Endothelial cell of umbilical vein (primary cell): ENCODE data around the gene TIMELESS. TPM values are rescaled to one million over a fixed set of nuclear protein-coding genes. Genes with fewer than 3 reads are reported as not detected.
"Not testable (repeated sequence)": the region's sequence is repeated elsewhere in the genome, so short reads cannot be mapped to it uniquely, and the experiment has no call there.

Source experiments
- BruUV-seq: library from RNA; stranded (reverse); fragments of 400-500 nt; replicated peaks from 2 replicates; lab custom pipeline; 2021; lab: Mats Ljungman, UMichigan
- CTCF ChIA-PET: fragments of 300-600, 350-600 bp; sonication (Branson Sonifier 250); formaldehyde crosslinking; loops from one replicate; lab custom pipeline; 2021; ENCODE audit warnings: antibody characterized with exemption, inconsistent platforms; lab: Charles Lee
- POLR2A ChIA-PET: fragments of 300-600, 350-600 bp; sonication (Branson Sonifier 250); formaldehyde crosslinking; loops from one replicate; lab custom pipeline; 2021; ENCODE audit warnings: antibody characterized with exemption, inconsistent platforms; lab: Charles Lee
- DNase-seq: peaks from one replicate; pipeline ENCODE4 v3.0.0-alpha.2; 2011; ENCODE audit warnings: low read depth, low spot score
- FAIRE-seq: peaks from 2 replicates; lab custom pipeline; 2011; peaks lifted over from hg19 to GRCh38; lab: Jason Lieb, UNC
- H2AFZ ChIP-seq: 2 replicates; pipeline ENCODE4 v1.6.0; 2012; ENCODE audit warnings: low read depth, low read length, control low read depth, inconsistent platforms
- H3K27ac ChIP-seq: 2 replicates; pipeline ENCODE4 v1.5.1; 2011; ENCODE audit warnings: low read depth, mild to moderate bottlenecking, control low read depth, low read length, moderate library complexity; ENCODE audit not compliant: insufficient read depth
- H3K27me3 ChIP-seq, 2 experiments: 2 replicates each; pipeline versions ENCODE4 v1.6.0 to v1.6.1; 2011; ENCODE audit warnings: low read length in 2 of 2, mixed read lengths in 1 of 2; ENCODE audit not compliant: control insufficient read depth in 2 of 2, insufficient read depth in 2 of 2
- H3K36me3 ChIP-seq, 2 experiments: 2 replicates in 1 of 2; 3 replicates in 1 of 2; pipeline ENCODE4 v1.5.1; 2011; ENCODE audit warnings: low read length in 2 of 2, mild to moderate bottlenecking in 1 of 2, moderate library complexity in 1 of 2; ENCODE audit not compliant: control insufficient read depth in 2 of 2, insufficient read depth in 2 of 2; ENCODE audit errors: extremely low read depth in 1 of 2
- H3K4me1 ChIP-seq: 3 replicates; pipeline ENCODE4 v1.5.1; 2011; ENCODE audit warnings: mild to moderate bottlenecking, low read length; ENCODE audit not compliant: control insufficient read depth, insufficient read depth; ENCODE audit errors: extremely low read depth
- H3K4me2 ChIP-seq: 2 replicates; pipeline ENCODE4 v1.6.1; 2011; ENCODE audit warnings: low read length, control low read depth, mixed read lengths; ENCODE audit not compliant: insufficient read depth
- H3K4me3 ChIP-seq, 3 experiments: fragments of 200-600 bp in 1 of 3; sonication (generic), shearing (Covaris generic) in 1 of 3; replicated peaks in 1 of 3; 2 replicates each; pipeline ENCODE4 v1.5.1; 2011 to 2016; ENCODE audit warnings: control low read depth in 3 of 3, low read length in 3 of 3, mild to moderate bottlenecking in 2 of 3, inconsistent platforms in 1 of 3, low read depth in 1 of 3, moderate library complexity in 1 of 3; ENCODE audit not compliant: insufficient read depth in 1 of 3
- H3K79me2 ChIP-seq: 2 replicates; pipeline ENCODE4 v1.6.0; 2012; ENCODE audit warnings: low read length, inconsistent platforms; ENCODE audit not compliant: control insufficient read depth, insufficient read depth
- H3K9ac ChIP-seq: replicated peaks from 2 replicates; pipeline ENCODE3; 2011; ENCODE audit warnings: low read length, control low read depth; ENCODE audit not compliant: insufficient read depth; ENCODE audit errors: extremely low read depth
- H3K9me1 ChIP-seq: replicated peaks from 3 replicates; pipeline ENCODE4 v1.6.0; 2011; ENCODE audit warnings: mild to moderate bottlenecking, low read length; ENCODE audit not compliant: control insufficient read depth, insufficient read depth; ENCODE audit errors: extremely low read depth
- H3K9me3 ChIP-seq: replicated peaks from 2 replicates; pipeline ENCODE4 v1.5.1; 2012; ENCODE audit warnings: low read length, inconsistent platforms; ENCODE audit not compliant: control insufficient read depth, insufficient read depth
- H4K20me1 ChIP-seq: replicated peaks from 2 replicates; pipeline ENCODE3; 2011; ENCODE audit warnings: mild to moderate bottlenecking, low read length; ENCODE audit not compliant: control insufficient read depth, insufficient read depth; ENCODE audit errors: extremely low read depth
- CTCF ChIP-seq, 2 donors: IDR thresholded peaks; 1 replicate in 1 of 2; 2 replicates in 1 of 2; pipeline ENCODE4 v1.5.1; 2011; ENCODE audit warnings: low read length in 2 of 2, mild to moderate bottlenecking in 2 of 2, moderate library complexity in 2 of 2, control low read depth in 1 of 2, inconsistent platforms in 1 of 2, low read depth in 1 of 2; ENCODE audit not compliant: insufficient read depth in 1 of 2; ENCODE audit errors: extremely low read depth in 1 of 2
- GATA2 ChIP-seq: IDR thresholded peaks from 2 replicates; pipeline ENCODE4 v1.7.0; 2011; ENCODE audit warnings: low read depth, mild to moderate bottlenecking, moderate library complexity, mixed read lengths, low read length; ENCODE audit not compliant: insufficient read length, insufficient read depth
- dilution Hi-C: fragments of 300-500 bp; cut with MboI; formaldehyde crosslinking; loops from one replicate; pipeline ENCODE4 v1.15.0; 2019; ENCODE audit warnings: low sequenced_read_pairs; ENCODE audit not compliant: extremely low pct_ligation_motif_present
- intact Hi-C: fragments of 100-400 bp; cut with micrococcal nuclease; formaldehyde crosslinking; loops from one replicate; pipeline ENCODE4 v1.10.0; 2022
- polyA plus RNA-seq, 4 experiments: library from polyadenylated mRNA; depleted of rRNA in 3 of 4; stranded (reverse) in 3 of 4; unstranded in 1 of 4; fragments of >200 nt; gene quantifications; 2 replicates each; pipeline versions ENCODE4 v1.2.1 to v1.2.3, GENCODE V29; 2011 to 2012; ENCODE audit warnings: missing spikeins in 1 of 4
- total RNA-seq: library from RNA; stranded (reverse); gene quantifications from 2 replicates; pipeline ENCODE4 v1.2.3, GENCODE V29; 2021

TIMELESS gene
- total and polyA plus RNA-seq, 2 donors (not counting 3 experiments of a cell fraction or from before 2014, with no cell fraction given) = 6.1 to 28.2 TPM

DNA sequence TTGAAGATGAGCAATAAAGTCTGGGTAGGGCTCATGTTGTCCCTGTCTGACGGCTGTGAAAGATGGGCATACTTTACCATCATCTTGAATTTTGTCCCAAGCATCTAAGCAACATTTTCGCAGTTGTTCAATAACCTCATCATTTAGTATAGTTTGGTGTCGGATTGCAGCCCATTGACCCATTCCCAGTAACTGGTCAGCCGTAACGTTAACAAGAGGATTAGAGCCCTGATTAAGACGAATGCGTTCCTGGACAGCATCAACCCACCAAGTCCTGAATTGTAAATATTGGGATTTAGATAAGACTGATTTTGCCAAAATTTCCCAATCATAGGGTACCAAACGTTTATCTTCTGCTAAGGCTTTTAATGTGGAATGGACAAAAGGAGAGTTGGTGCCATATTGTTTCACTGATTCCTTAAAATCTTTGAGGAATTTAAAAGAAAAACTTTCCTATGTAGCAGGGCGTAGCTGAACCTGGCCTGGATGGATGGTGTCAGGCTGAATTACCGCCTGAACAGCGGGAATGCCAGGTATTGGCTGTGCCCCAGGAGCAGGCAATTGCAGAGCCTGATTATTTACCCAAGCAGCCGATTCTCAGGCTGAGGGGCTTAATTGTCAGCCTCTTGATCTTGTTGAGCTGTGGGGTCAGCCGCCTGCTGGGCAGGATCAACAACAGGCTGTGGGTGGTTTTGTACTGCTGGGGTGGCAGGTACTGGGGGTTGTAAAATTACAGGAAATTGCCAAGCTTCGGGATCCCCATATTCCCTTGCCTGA, 49.1 kb upstream of the TIMELESS start:
- H3K79me2 ChIP-seq, H3K4me2 ChIP-seq, FAIRE-seq, H3K4me3 ChIP-seq, CTCF ChIA-PET, POLR2A ChIA-PET, BruUV-seq, H3K9me3 ChIP-seq, H3K36me3 ChIP-seq, DNase-seq, dilution Hi-C loops, H2AFZ ChIP-seq, H3K27me3 ChIP-seq, H3K4me1 ChIP-seq, intact Hi-C loops, H4K20me1 ChIP-seq, H3K9ac ChIP-seq, H3K27ac ChIP-seq, H3K9me1 ChIP-seq: not testable (repeated sequence)

GRCh38 chr12:56496704-56497103, 47.5 kb upstream of the TIMELESS start:
- H4K20me1 ChIP-seq, dilution Hi-C loops, H3K4me1 ChIP-seq, H3K4me3 ChIP-seq, H3K27ac ChIP-seq, H3K9me1 ChIP-seq, POLR2A ChIA-PET, H3K79me2 ChIP-seq, BruUV-seq, H3K9ac ChIP-seq, H3K4me2 ChIP-seq, H3K36me3 ChIP-seq, H3K9me3 ChIP-seq: not testable (repeated sequence)
- peak overlapping the region; percentile 51 for H2AFZ ChIP-seq
- DNase-seq (peak; percentile 33), FAIRE-seq (peak; percentile 82)
- peaks cover 8 to 11% of the 10 kb centered on the region in 2 experiments for H3K27me3 ChIP-seq
- intact Hi-C loops = loop anchor here (1.0 kb wide), 1 partner anchor 98 kb away; no protein-coding TSS in a partner anchor
- CTCF ChIA-PET = interaction anchor here (0.8 to 1.5 kb wide), 2 partner anchors 8 to 140 kb away, joined by 4 to 5 read pairs; no protein-coding TSS in a partner anchor
- TF ChIP-seq CTCF (IDR thresholded peaks at IDR 0.05; ENCODE audit: extremely low read depth in 1 of 2, insufficient read depth in 1 of 2, low read depth in 1 of 2, low read length in 2 of 2) (peak in 1 of 2 donors; percentile 32), GATA2 (peak; percentile 10)

DNA sequence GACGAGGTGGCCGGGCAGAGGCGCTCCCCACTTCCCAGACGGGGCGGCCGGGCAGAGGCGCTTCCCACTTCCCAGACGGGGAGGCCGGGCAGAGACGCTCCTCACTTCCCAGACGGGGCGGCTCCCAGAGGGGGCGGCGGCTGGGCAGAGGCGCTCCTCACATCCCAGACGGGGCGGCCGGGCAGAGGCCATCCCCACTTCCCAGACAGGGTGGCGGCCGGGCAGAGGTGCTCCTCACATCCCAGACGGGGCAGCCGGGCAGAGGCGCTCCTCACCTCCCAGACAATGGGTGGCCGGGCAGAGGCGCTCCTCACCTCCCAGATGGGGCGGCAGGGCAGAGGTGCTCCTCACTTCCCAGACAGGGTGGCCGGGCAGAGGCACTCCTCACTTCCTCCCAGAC, 45.3 kb upstream of the TIMELESS start:
- H3K4me2 ChIP-seq, FAIRE-seq, H3K27ac ChIP-seq, BruUV-seq, H3K36me3 ChIP-seq, DNase-seq, H3K9ac ChIP-seq, CTCF ChIA-PET, dilution Hi-C loops, H3K79me2 ChIP-seq, H4K20me1 ChIP-seq, H3K4me3 ChIP-seq, H3K9me3 ChIP-seq, POLR2A ChIA-PET, H3K9me1 ChIP-seq, H2AFZ ChIP-seq, intact Hi-C loops, H3K4me1 ChIP-seq: not testable (repeated sequence)
- peaks cover 20 to 26% of the 10 kb centered on the region in 2 experiments for H3K27me3 ChIP-seq
